ENCODE measurements around the gene TLE1. TPM values are rescaled to one million over a fixed set of nuclear protein-coding genes. Genes with fewer than 3 reads are reported as not detected.
A peak's percentile ranks its signal among the peaks of the same experiment; 100 is the strongest.
"Not testable (repeated sequence)": the region's sequence is repeated elsewhere in the genome, so short reads cannot be mapped to it uniquely, and the experiment has no call there.

TLE1 gene
- total RNA-seq, 1 donor from 2014 or later = 42.5 TPM

- Mint-ChIP-seq H3K27ac (ENCODE audit: unreplicated experiment) (no peak overlapping the region), H3K4me3 (no peak overlapping the region), H3K4me1 (peaks cover 74% of the 10 kb centered on the region), H3K36me3 (ENCODE audit: low read depth) (peaks cover 12% of the 10 kb centered on the region), H3K27me3 (ENCODE audit: low read depth) (peaks cover 9% of the 10 kb centered on the region), H3K9me3 (no peaks in the 10 kb centered on the region)
- DNase-seq (ENCODE audit: low read depth, low spot score) = no peak
- no peak for TF ChIP-seq CTCF (conservative IDR thresholded peaks at IDR 0.05)
Observed at GRCh38 chr9:81652058-81652687, 37.2 kb downstream of the TLE1 start.

- H3K27ac Mint-ChIP-seq (ENCODE audit: unreplicated experiment) = peak overlapping the region; percentile 1
- no peaks in the 10 kb centered on the region for H3K9me3 Mint-ChIP-seq
- no peak for TF ChIP-seq CTCF (conservative IDR thresholded peaks at IDR 0.05)
- H3K4me3 Mint-ChIP-seq = peak overlapping the region; percentile 20
- H3K4me1 Mint-ChIP-seq = peaks cover 69% of the 10 kb centered on the region
- H3K36me3 Mint-ChIP-seq (ENCODE audit: low read depth) = peaks cover 11% of the 10 kb centered on the region
- DNase-seq (ENCODE audit: low read depth, low spot score) = peak; percentile 26
- peaks cover 12% of the 10 kb centered on the region for H3K27me3 Mint-ChIP-seq (ENCODE audit: low read depth)
Observed at GRCh38 chr9:81650586-81651515, 38.5 kb downstream of the TLE1 start.

- TF ChIP-seq CTCF (conservative IDR thresholded peaks at IDR 0.05) = no peak
- no peaks in the 10 kb centered on the region for H3K9me3 Mint-ChIP-seq
- peak; percentile 19 for DNase-seq (ENCODE audit: low read depth, low spot score)
- H3K4me3 Mint-ChIP-seq = peak overlapping the region; percentile 24
- H3K27ac Mint-ChIP-seq (ENCODE audit: unreplicated experiment) = no peak overlapping the region
- peaks cover 7% of the 10 kb centered on the region for H3K36me3 Mint-ChIP-seq (ENCODE audit: low read depth)
- H3K27me3 Mint-ChIP-seq (ENCODE audit: low read depth) = peaks cover 8% of the 10 kb centered on the region
- peaks cover 60% of the 10 kb centered on the region for H3K4me1 Mint-ChIP-seq
Observed at GRCh38 chr9:81649475-81650240, 39.7 kb downstream of the TLE1 start.

GRCh38 chr9:81648891-81649290 lies 40.5 kb downstream of the TLE1 start:
- H3K4me3 Mint-ChIP-seq = no peak overlapping the region
- H3K27ac Mint-ChIP-seq (ENCODE audit: unreplicated experiment) = no peak overlapping the region
- H3K4me1 Mint-ChIP-seq = peaks cover 58% of the 10 kb centered on the region
- no peak for TF ChIP-seq CTCF (conservative IDR thresholded peaks at IDR 0.05)
- H3K9me3 Mint-ChIP-seq = no peaks in the 10 kb centered on the region
- no peak for DNase-seq (ENCODE audit: low read depth, low spot score)
- peaks cover 8% of the 10 kb centered on the region for H3K27me3 Mint-ChIP-seq (ENCODE audit: low read depth)
- peaks cover 9% of the 10 kb centered on the region for H3K36me3 Mint-ChIP-seq (ENCODE audit: low read depth)

- DNase-seq (ENCODE audit: low read depth, low spot score) = no peak
- Mint-ChIP-seq H3K4me1 (peaks cover 44% of the 10 kb centered on the region), H3K4me3 (no peak overlapping the region), H3K27me3 (ENCODE audit: low read depth) (peaks cover 8% of the 10 kb centered on the region), H3K9me3 (no peaks in the 10 kb centered on the region), H3K36me3 (ENCODE audit: low read depth) (peaks cover 13% of the 10 kb centered on the region), H3K27ac (ENCODE audit: unreplicated experiment) (no peak overlapping the region)
- TF ChIP-seq CTCF (conservative IDR thresholded peaks at IDR 0.05) = no peak
Observed at GRCh38 chr9:81646337-81646736, 43.0 kb downstream of the TLE1 start.

GRCh38 chr9:81644513-81644912 lies 44.8 kb downstream of the TLE1 start:
- not testable (repeated sequence) for H3K27ac Mint-ChIP-seq (ENCODE audit: unreplicated experiment); DNase-seq (ENCODE audit: low read depth, low spot score); H3K9me3 Mint-ChIP-seq; H3K4me3 Mint-ChIP-seq; H3K27me3 Mint-ChIP-seq (ENCODE audit: low read depth)
- peaks cover 17% of the 10 kb centered on the region for H3K36me3 Mint-ChIP-seq (ENCODE audit: low read depth)
- H3K4me1 Mint-ChIP-seq = peaks cover 36% of the 10 kb centered on the region

All from neural crest cell (in vitro differentiated cells).